GM04503 (cell line): ENCODE results near the gene ARSJ.
"Not testable (repeated sequence)": the region's sequence is repeated elsewhere in the genome, so short reads cannot be mapped to it uniquely, and the experiment has no call there.

Experiments
- DNase-seq: peaks from one replicate; pipeline ENCODE4 v3.0.0-alpha.2; 2012; ENCODE audit warnings: low read depth

The ARSJ gene

GRCh38 chr4:113957956-113958355, 21.5 kb downstream of the ARSJ start:
- DNase-seq = no peak

- DNase-seq = no peak
Observed at GRCh38 chr4:113955948-113956347, 23.5 kb downstream of the ARSJ start.

- no peak for DNase-seq
Observed at GRCh38 chr4:113955411-113955810, 24.0 kb downstream of the ARSJ start.

- DNase-seq = no peak
Observed at GRCh38 chr4:113953888-113954287, 25.6 kb downstream of the ARSJ start.

- DNase-seq = no peak
Observed at GRCh38 chr4:113952452-113953029, 26.9 kb downstream of the ARSJ start.

- DNase-seq = peak; percentile 43
Observed at GRCh38 chr4:113951263-113951662, 28.2 kb downstream of the ARSJ start.

DNA sequence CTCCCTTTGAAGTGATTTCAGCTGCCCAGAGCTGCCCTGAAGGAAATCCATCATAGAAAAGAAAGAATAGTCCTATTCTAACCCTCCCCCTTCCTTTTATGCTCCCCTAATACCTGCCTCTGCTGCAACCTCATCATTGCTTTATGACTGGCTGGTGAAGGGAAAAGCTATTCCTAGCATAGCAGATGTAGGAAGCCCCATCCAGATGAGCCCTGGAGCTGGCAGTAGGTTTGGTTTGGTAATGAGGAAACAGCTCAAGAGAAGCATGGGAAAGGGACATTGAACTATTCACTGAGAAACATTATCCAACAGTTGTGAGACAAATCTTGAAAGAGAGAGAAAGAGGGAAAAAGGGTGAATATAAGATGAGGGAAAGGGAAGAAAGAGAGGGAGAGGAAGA, 29.2 kb downstream of the ARSJ start:
- no peak for DNase-seq

- DNase-seq = no peak
Observed at GRCh38 chr4:113947484-113947883, 32.0 kb downstream of the ARSJ start.

- DNase-seq = peak; percentile 33
Observed at GRCh38 chr4:113945906-113946305, 33.5 kb downstream of the ARSJ start.

DNA sequence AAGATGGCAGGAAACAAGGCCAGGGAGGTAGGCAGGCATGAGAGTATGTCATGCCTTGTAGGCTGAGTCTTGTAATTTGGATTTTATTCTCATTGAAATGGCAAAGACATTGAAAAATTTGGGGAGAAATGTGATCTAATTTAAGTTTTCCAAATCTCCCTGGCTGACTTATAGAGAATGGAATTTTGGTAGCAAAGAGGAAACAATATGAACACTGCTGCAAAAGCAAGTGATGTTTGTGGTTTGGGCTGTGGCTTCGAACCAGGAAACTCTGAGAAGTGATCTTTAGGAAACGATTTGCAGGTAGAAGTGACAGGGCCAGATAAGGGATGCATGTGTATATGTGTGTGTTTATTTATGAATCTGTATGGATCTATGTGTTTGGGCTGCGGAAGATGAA, 35.6 kb downstream of the ARSJ start:
- DNase-seq = no peak

DNA sequence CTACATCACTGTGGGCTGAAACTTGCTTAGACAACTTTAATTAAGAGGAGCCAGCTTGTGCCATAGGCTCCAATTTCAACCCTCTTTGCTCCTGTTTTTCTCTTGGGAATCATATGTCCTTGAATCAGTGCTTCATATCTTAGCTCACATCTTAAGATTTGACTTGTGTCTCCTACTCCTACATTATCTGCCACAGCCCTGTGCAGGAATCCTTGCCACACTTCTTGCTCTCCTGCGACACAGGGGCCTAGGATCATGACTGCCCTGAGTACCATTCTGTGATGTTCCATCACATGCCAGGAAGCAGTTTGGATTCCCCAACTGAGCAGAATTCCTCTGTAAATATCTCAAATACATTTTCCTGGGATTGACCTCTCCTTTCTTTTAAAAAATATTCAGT, 36.4 kb downstream of the ARSJ start:
- no peak for DNase-seq

- no peak for DNase-seq
Observed at GRCh38 chr4:113941836-113942235, 37.6 kb downstream of the ARSJ start.

DNA sequence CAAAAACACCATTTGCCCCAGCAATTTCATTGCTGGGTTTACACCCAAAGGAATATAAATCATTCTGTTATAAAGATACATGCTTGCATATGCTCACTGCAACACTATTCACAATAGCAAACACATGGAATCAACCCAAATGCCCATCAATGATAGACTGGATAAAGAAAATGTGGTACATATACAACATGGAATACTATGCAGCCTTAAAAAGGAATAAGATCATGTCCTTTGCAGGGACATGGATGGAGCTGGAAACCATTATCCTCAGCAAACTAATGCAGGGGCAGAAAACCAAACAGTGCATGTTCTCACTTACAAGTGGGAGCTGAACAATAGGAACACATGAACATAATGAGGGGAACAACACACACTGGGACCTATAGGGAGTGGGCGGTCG, 39.3 kb downstream of the ARSJ start:
- DNase-seq = not testable (repeated sequence)

DNA sequence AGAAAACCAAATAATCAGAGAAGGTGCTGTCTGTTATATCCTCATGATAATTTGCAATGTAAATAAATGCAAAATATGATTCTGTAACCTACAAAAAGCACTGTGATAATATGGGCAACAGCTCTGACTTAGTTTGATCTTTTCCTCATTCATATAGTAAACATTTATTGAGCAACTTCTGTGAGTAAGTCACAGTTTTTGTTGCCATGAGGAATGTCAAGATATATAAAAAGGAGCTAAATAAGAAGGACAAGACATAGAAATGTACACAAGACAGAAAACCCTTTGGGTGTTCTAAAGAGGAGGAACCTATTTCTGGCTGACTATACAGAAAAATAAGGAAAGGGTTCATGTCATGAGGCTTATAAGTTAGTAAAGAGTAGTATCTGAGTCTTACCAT, 44.3 kb downstream of the ARSJ start:
- no peak for DNase-seq

GRCh38 chr4:113924706-113925105, 54.7 kb downstream of the ARSJ start:
- not testable (repeated sequence) for DNase-seq

- no peak for DNase-seq
Observed at GRCh38 chr4:113921089-113921794, 58.2 kb downstream of the ARSJ start.

DNA sequence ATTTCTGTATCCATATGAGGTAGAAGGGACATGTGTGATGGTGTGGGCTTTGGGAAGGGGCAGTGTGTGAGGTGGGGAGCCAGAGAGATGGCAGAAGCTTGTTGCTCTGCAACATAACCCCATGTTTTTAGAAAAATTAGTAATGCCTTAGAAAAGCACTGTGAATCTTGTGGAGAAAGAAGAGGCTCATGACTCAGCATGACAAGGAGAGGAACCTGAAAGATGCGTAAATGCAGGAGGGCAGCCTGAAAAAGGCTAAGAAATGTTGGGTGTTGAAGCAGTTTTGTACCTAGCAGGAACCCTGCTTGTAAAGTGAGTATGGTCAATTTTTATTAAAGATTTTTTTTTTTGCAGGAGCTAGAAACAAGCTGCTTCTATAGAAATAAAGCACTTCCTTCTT, 59.8 kb downstream of the ARSJ start:
- DNase-seq = no peak

- DNase-seq = no peak
Observed at GRCh38 chr4:113919145-113919544, 60.3 kb downstream of the ARSJ start.

DNA sequence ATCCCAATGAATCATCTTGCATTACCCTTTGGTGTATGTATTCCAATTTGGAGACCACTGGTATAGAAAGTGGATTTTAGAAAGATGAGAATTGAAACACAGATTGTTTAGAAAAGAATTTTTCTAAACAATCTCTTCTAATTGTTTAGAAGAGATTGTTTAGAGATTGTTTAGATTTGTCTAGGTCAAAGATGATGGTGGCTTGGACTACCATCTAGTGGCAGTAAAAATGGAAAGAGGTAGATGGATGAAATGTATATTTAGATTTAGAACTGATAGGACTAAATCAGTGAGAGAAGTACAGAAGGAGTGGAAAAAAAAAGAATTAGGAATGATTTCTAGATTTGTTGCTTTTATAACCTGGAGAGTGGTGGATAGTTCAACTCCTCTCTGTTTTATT, 70.6 kb downstream of the ARSJ start:
- DNase-seq = no peak

DNA sequence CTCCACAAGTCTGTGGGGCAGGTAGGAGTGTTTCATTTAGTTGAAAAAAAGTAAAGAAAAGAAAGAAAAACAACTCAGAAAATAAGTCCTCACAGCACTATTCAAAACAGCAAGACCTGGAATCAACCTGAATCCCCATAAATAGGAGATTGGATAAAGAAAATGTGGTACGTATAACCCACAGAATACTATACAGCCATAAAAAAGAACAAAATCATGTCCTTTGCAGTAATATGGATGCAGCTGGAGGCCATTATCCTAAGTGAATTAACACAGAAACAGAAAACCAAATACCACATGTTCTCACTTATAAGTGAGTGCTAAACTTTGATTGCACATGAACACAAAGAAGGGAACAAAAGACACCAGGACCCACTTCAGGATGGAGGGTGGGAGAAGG, 71.9 kb downstream of the ARSJ start:
- DNase-seq = no peak

DNA sequence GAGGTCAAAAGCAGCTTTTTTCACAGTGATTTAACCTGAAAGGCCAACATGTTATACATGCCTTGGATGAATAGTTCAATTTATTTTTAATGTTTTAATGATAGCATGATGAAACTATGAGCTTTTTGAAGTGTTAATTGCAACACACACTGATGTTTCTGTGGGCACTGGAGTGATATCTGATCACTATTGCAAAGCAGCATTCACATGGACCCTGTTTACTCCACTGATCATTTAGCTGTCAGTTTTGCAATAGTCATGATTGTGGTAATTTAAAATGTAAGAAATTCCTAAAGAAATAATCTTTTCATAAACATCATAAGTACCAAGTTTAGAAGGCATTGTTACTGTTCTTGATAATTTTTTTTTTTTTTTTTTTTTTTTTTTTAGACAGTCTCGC, 74.1 kb downstream of the ARSJ start:
- DNase-seq = no peak

DNA sequence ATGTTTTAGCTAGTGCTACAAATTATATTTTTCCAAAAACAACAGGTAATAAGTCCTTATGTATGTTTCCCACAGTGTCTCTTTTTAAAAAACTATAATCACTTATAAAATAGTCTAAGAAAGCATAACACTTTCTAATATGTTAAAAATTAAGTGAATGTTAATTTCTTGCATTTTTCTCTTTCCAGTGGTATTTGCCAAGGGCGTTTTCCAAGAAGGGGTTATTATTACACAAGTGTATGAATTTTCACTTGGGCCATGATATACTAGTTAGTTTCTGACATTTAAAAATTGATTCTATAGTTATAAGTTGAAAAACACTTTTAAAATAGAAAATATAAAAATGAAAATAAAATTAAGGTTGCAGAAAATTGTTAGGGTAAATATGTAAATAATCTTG, 74.6 kb downstream of the ARSJ start:
- DNase-seq = no peak

GRCh38 chr4:113901994-113902787, 77.3 kb downstream of the ARSJ start:
- no peak for DNase-seq
